Activated CD8-positive, alpha-beta memory T cell treated with anti-CD3 and anti-CD28 coated beads for 48 hours (primary cell): ENCODE results near the gene MYO6.

Experiments used
- DNase-seq, 3 experiments: peaks; one replicate each; pipeline ENCODE4 v3.0.0-alpha.2; 2020; ENCODE audit warnings: low read depth in 2 of 3, low spot score in 2 of 3

MYO6 gene

DNA sequence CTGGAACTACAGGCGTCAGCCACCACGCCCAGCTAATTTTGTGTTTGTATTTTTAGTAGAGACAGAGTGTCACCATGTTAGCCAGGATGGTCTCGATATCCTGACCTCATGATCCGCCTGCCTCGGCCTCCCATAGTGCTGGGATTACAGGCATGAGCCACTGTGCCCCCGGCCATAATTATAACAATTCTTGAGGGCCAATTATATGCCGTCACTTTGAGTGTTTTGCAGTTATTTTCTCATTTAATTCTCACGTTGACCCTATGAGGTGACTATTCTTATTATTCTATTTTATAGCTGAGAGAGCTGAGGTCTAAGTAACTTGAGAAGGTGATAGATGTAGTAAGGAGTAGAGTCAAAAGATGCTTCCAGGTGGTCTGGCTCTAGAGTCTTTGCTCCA is 13.0 kb downstream of the MYO6 start:
- no peak for DNase-seq

DNA sequence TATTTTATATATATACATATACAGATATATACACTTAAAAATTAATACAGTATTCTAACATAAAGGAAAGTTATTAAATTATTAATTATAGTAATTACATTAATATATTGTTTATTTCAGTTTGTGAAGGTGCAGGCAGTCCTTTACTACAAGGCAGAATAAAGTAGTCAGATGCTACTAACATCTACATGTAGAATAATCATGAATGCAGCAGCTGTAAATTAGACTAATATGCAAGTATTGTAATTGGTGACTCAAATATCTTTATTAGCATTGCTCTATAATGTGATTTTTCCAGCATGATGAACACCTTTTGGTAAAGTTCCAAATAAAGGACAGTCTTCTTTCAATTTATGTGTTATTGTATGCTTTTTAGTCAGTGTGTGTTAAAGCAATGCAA is 17.3 kb downstream of the MYO6 start:
- no peak for DNase-seq

DNA sequence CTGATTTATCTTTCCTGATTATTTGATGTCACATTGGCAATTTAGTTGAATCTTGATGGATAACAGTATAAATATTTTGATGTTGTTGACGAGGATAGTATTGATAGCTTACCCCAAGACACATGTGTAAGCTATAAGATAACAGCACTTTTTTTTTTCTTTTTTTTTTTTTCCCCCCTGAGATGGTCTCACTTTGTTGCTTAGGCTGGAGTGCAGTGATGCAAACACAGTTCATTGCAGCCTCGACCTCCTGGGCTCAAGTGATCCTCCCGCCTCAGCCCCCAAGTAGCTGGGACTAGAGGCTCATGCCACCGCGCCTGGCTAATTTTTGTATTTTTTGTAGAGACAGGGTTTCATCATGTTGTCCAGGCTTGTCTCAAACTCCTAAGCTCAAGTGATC is 21.8 kb downstream of the MYO6 start:
- no peak for DNase-seq

DNA sequence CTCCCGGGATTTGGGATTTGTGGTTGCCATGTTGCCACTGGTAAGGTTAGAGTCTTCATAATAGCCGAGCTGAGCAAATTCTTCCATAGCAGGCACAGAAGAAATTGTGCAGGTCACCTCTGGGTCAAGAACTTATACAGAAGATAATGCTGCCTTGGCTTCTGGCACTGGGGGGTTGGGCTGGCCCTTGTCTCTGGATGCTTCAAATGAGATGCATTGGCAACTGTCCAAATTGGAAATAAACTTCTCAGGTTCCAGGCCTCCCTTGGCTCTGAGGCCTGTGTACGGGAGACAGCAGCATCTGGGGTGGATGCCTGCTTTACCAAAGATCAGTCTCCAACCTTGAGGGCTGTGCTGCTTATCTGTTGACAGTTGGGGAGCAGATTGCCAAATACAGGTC is 26.2 kb downstream of the MYO6 start:
- no peak for DNase-seq

DNA sequence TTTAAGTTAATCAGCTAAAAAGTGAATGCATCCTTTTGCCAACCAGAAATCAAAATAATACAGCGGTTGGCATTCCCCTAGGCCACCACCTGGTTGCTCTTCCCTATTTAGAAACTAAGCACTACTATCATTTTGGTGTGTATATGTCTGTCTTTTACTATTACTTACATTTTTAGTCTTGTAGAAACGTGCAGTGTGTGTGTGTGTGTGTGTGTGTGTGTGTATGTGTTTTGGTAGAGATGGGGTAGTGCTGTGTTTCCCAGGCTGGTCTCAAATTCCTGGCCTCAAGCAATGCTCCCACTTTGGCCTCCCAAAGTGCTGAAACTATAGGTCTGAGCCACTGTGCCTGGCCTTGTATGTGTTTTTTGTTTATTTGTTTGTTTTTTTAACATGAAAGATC is 27.4 kb downstream of the MYO6 start:
- DNase-seq: no peak

DNA sequence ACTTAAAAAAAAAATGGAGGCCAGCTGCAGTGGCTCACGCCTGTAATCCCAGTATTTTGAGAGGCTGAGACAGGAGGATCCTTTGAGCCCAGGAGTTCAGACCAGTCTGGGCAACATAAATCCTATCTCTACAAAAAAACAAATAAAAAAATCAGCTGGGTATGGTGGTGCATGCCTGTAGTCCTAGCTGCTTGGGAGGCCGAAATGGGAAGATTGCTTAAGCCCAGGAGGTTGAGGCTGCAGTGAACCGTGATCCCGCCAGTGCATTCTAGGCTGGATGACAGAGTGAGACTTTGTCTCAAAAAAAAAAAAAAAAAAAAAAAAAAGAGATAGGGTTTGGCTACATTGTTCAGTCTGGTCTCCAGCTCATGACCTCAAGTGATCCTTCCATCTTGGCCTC is 29.7 kb downstream of the MYO6 start:
- DNase-seq: no peak

DNA sequence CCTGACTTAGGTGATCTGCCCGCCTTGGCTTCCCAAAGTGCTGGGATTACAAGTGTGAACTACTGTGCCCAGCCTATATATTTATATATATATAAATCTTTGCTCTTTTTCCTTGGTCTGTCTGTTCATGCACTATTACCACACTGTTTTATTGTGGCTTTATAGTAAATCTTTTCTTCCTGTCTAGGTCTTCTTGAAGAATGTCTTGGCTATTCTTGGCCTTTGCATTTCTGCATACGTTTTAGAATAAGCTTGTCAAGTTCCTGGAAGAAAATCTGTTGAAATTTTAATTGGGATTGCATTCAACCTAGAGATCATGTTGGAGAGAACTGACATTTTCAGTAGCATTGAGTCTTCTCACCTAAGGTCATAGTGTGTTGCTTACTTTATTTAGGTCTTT is 37.1 kb downstream of the MYO6 start:
- no peak for DNase-seq

DNA sequence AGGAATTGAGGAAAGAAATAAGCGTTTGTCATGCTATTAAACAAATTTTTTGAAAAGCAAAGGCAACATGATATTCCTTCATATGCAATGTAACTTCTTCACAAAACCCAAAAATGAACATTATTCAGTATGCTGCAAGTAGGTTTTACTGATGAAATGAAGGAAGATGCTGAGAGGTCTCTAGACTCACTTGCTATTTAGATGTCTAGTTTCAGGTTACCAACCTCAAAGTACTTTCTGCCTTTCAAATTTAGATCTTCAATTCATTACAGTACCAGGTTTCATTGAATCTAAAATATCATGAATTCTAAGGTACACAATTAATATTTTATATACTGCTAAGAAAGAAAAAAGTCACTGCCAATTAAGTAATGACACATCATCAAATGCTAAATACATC is 39.9 kb downstream of the MYO6 start:
- no peak for DNase-seq

DNA sequence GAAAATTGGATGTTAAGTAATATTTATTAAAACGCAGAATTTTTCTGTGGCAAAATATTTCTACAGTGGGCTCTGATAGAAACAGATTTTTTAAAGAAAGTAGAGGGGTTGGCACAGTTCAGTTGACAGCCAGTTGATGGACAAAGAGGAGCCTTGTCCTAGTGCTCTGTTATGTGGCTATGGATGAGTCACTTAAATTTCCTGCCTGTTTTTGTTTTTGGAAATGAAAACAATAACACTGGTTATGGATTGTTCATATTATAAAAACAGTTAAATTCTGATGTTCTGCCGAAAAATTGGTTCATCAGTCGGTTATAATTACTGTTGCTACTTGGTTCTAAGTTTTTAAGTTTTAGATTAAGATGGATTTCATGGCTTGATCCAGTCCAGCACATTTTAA is 42.8 kb downstream of the MYO6 start:
- no peak for DNase-seq

DNA sequence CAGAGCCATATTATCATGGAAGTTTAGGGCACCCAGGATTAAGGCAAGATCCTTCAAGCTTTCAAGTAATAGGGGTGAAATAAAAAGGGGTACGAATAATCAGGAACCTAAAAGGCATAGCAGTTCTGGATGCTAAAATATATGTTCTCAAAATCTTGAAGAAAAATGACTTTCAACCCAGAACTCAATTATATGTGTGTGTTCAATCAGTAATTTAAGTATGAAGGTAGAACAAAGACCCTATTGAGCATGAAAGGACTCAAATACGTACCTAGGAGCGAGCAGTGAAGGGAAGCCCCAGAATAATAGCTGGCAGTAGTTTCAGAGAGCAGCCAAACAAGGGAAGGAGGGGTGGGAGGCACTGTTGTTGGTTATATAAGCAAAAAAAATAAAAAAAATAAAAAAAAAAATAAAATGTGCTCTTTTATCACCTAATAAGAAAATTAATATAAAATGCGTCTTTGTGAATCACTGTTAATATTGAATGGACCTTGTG is 45.4 kb downstream of the MYO6 start:
- no peak for DNase-seq

DNA sequence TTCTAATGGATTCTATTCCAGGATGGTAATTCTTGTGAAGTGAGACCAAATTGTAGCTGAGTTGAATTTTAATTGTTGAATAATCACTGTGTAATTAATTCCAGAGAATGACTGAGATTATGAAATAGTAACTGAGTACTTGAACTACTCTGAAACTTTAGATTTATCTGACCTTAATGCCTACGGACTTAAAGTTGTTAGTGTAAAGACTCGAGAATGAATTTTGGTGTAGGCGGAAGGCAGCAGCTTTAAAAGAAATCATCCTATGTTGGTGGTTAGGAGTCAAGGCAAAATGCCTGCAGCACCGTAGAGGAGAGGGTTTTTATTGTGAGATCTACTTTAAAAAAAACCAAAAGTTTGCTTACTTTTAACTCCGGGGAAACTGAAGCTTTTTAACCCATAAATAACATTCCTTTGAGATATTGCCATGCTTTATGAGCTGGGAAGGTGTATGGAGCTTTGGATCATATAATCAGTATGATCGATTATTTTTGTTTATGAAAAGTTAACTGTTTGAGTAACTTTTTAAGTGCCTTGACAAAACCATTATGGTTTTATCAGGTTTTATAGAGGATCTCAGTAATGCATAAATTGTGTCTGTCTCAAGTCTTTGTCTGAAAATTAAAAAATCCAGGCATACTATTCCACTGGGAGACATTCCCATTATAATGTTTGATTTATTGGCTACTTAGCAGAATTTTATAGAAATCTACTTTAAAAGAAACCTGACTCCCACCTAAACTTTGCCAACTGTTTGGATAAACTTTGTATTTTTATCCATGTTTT is 46.1 kb downstream of the MYO6 start:
- no peak for DNase-seq

DNA sequence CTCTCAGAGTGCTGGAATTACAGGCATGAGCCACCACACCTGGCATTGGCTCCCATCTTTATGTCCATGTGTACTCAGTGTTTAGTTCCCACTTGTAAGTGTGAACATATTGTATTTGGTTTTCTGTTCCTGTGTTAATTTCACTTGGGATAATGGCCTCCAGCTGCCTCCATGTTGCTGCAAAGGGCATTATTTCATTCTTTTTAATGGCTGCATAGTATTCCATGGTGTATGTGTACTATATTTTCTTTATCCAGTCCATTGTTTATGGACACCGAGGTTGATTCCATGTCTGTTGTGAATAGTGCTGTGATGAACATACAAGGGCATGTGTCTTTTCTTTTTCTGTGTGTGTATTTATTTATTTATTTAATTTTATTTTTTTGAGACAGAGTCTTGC is 47.7 kb downstream of the MYO6 start:
- DNase-seq: no peak

DNA sequence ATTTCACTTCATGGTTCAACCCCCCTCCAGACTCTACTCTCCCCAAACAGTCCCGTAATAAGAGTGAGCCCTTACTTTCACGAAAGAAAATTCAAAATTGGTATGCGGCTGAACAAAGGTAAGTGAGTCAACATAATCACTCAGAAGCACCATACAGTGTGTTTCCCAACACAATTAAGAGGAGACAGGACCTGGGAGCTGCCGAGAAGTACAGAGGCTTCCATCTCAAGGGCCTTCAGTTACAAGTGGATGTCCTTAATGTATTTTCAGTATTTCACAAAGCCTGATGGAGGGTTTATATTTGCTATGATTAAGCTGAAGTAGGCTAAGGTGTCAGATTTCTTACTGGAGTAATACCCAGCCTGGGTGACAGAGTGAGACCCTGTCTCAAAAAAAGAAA is 51.1 kb downstream of the MYO6 start:
- no peak for DNase-seq

DNA sequence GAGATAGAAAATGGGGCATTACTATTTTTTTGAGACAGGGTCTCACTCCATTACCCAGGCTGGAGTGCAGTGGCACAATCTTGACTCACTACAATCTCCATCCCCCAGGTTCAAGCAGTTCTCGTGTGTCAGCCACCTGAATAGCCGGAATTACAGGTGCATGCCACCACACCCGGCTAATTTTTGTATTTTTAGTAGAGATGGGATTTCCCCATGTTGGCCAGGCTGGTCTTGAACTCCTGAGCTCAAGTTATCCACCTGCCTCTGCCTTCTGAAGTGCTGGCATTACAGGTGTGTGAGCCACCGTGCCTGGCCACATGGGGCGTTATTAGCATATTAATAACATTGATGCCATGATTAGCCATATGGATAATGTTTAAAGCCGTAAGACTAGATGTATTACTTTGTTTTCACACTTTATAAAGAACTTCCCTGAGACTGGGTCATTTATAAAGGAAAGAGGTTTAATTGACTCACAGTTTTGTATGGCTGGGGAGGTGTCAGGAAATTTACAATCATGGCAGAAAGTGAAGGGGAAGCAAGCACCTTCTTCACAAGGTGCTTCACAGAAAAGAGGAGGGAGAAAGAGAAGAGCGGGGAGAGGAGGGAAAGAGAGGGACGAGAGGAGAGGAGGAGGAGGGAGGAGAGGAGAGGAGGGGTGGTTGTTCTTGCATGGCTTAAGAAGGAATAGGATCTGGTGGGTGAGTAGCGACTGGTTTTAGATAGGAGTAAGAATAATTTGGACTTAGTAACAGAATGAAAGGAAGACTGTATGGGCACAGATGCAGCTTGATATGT is 51.9 kb downstream of the MYO6 start:
- no peak for DNase-seq

DNA sequence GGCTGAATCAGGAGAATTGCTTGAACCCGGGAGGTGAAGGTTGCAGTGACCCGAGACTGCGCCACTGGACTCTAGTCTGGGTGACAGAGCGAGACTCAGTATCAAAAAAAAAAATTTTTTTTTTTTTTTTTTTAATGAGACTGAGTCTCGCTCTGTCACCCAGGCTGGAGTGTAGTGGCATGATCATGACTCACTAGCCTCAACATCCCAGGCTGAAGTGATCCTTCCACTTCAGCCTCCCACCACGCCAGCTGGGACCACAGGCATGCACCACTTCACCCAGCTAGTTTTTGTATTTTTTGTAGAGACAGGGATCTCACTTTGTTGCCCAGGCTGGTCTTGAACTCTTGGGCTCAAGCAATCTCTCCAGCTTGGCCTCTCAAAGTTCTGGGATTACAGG is 53.3 kb downstream of the MYO6 start:
- DNase-seq: no peak

DNA sequence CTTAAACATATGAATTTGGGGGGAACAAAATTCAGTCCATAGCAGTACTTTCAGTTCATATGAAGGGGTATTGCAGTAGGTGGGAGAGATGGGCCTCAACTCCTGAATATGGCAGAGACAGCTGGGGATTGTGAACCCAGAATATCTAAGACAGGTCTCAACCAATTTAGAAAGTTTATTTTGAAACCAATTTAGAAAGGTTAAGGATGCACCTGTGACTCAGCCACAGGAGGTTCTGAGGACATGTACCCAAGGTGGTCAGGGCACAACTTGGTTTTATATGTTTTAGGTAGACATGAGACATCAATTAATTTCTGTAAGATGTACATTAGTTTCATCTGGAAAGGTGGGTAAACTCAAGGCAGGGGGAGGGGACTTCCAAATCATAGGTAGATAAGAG is 59.5 kb downstream of the MYO6 start:
- no peak for DNase-seq

DNA sequence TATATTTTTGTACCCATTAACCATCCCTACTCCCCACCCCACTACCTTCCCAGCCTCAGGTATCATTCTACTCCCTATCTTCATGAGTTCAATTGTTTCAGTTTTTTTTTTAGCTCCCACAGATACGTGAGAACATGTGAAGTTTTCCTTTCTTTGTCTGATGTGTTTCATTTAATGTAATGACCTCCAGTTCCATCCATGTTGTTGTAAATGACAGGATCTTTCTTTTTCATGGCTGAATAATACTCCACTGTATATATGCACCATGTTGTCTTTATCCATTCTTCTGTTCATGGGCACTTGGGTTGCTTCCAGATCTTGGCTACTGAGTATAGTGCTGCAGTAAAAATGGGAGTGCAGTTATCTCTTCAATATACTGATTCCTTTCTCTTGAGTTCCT is 63.5 kb downstream of the MYO6 start:
- DNase-seq: no peak

DNA sequence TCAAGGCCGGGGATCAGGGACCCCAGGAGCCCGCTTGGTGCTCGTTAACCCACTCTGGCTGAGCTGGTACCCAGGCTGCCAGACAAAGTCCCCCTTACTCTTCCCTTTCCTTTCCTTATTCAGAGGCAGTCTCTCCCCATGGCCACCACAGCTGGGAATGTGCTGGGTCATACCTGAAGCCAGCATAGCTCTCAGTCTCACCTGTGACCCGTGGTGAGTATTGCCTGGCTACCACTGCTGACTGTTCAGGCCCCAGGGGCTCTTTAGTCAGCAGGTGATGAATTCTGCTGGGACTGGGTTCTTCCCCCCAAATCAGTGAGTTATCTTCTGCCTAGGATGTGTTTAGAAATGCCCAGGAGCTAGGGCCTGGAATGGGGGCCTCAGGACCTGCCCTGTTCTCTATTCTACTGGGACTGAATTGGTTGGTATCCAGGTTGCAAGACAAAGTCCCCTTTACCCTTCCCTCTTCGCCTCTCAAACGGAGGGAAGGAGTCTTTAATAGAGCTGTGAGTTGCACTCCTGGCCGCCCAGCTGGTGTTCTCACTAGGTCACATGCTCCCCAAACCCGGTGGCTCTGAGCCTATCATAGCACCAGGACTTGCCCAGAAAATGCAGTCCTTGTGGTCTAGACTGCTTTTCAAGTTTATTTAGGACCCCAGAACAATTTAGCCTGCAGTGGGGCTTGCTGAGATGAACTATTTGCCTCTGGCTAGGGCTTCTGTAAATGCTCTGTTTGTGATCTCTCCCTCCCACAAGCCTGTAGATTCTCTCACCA is 64.6 kb downstream of the MYO6 start:
- no peak for DNase-seq

DNA sequence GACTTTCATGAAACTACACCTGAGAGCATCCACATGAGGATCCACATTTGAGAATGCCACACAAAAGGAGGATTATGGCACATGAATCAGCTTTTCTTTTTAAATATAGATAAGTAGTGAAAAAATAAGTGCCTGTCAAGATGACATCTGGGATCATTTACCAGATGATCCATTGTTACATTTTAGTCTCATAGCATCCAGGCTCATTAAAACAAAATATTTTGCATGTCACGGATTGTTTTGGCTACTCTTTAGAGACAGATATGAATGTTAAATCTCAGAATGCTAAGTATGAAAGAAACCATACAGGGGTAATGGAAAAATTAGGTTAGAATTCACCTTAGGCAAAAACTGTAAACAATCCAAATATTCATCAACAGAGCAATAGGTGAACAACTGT is 66.7 kb downstream of the MYO6 start:
- no peak for DNase-seq

DNA sequence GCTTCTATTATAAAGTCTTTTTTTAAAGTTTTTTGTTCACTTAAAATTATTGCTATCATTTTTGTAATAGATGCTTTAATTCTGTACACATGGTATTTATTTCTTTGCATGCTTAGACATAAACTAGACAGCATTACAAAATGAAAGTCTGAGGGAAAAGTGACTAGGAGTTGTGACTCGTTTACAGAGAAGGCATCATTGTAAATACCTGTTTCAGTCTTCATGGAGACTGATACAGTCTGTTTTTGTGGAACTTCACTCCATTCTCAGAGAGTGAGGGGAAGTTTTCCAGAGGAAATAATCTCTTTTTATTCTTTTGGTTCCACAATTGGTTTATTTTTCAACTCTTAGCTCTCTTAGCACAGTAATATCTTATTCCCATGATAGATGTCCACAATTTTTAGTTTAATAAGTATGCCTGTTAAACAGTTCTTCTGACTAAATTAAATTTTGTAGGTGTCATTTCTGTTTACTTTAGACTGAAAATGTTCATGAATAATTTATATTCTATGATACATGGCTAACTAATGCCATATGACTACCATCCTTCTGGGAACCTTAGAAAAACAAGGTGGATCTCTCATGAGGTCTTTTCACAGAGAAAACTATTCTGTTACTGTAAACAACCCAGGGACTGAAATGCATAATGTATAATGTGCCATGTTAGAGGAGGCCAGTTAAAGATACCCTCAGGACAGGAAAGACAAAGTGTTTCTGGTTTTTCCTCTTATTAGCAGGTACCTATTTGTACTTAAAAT is 69.2 kb downstream of the MYO6 start:
- no peak for DNase-seq
